Lower leg skin (tissue), 4 donors: ENCODE results near the gene CADM4. TPM values are rescaled to one million over a fixed set of nuclear protein-coding genes. Genes with fewer than 3 reads are reported as not detected.
"Not testable (repeated sequence)": the region's sequence is repeated elsewhere in the genome, so short reads cannot be mapped to it uniquely, and the experiment has no call there.

Experiments used
- DNase-seq, 2 donors: peaks; one replicate each; pipeline ENCODE4 v3.0.0-alpha.2; 2019; ENCODE audit warnings: low spot score in 2 of 2
- H3K4me3 ChIP-seq: fragments of 200-600 bp; sonication (generic); 2 replicates; pipeline ENCODE4 v1.5.1; 2017; ENCODE audit warnings: mild to moderate bottlenecking, low read depth; ENCODE audit not compliant: poor library complexity, severe bottlenecking
- POLR2A ChIP-seq, 2 donors: fragments of 450-650 bp; IDR thresholded peaks; one replicate each; pipeline ENCODE4 v1.6.1; 2016 to 2017; ENCODE audit warnings: antibody characterized with exemption in 2 of 2, mild to moderate bottlenecking in 1 of 2, moderate library complexity in 1 of 2
- WGBS, 2 donors: methylation state at CpG; one replicate each; pipeline ENCODE4 v1.1.5; 2018; 5-methylcytosine and 5-hydroxymethylcytosine counted together
- intact Hi-C: fragments of 100-400 bp; cut with DNase I; formaldehyde crosslinking; loops from one replicate; pipeline ENCODE4 v1.15.0; 2023; ENCODE audit warnings: low total_unique reads
- total RNA-seq, 4 donors: library from RNA; depleted of rRNA; stranded (reverse); fragments of >200 nt; gene quantifications; one replicate each; pipeline ENCODE4 v1.1.0, GENCODE V29; 2016
- TF ChIP-seq, protein P1 (sequence below), 3 donors: fragments of 450-650 bp; IDR thresholded peaks; one replicate each; pipeline ENCODE4 v1.5.1; 2016; ENCODE audit warnings: antibody characterized with exemption in 3 of 3, mild to moderate bottlenecking in 3 of 3, moderate library complexity in 2 of 3

CADM4 gene
- total RNA-seq, 4 donors from 2014 or later, result 22.3 to 56.0 (median 29.6) TPM

DNA sequence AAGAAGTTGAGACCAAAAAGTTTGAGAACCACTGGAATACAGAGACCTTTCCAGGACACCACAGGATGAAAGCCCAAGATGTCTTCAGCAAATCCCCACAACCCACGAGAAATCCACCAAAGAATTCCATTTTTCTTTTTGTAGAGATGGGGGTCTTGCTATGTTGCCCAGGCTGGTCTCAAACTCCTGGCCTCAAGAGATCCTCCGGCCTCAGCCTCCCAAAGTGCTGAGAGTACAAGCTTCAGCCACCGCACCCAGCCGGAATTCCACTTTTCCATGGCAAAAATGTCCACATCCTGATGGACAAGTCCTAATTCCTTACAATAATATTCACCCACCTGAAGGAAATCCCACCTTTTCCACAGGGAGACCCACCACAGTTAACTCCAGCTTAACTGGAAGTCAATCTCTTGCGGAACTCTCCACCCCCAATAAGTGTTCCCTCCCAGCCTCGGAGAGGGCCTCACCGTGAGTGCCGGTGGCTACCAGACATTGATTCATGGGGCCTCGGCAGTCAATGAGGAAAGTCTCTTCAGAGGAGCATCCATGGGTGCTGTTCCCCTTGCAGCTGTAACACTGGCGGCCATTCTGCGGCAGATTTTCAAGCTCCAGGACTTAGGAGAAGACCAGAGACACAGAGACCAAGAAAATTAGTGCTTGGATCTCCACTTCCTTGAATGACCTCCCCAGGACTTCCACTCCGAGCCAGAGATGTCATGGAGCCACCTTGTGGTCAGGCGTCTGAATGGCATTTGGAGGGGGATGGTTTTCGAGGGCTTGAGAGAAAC lies 12.3 kb upstream of the CADM4 start:
- WGBS, 2 donors, result 71 to 73% methylated on average over 14 of the region's 14 CpGs
- intact Hi-C loops, result no loop called here
- peak in 1 of 2 donors; percentile 57 for DNase-seq
- TF ChIP-seq, protein P1, sequence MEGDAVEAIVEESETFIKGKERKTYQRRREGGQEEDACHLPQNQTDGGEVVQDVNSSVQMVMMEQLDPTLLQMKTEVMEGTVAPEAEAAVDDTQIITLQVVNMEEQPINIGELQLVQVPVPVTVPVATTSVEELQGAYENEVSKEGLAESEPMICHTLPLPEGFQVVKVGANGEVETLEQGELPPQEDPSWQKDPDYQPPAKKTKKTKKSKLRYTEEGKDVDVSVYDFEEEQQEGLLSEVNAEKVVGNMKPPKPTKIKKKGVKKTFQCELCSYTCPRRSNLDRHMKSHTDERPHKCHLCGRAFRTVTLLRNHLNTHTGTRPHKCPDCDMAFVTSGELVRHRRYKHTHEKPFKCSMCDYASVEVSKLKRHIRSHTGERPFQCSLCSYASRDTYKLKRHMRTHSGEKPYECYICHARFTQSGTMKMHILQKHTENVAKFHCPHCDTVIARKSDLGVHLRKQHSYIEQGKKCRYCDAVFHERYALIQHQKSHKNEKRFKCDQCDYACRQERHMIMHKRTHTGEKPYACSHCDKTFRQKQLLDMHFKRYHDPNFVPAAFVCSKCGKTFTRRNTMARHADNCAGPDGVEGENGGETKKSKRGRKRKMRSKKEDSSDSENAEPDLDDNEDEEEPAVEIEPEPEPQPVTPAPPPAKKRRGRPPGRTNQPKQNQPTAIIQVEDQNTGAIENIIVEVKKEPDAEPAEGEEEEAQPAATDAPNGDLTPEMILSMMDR (IDR thresholded peaks at IDR 0.05), result no peak
- TF ChIP-seq POLR2A (IDR thresholded peaks at IDR 0.05), result no peak
- H3K4me3 ChIP-seq, result no peak overlapping the region

DNA sequence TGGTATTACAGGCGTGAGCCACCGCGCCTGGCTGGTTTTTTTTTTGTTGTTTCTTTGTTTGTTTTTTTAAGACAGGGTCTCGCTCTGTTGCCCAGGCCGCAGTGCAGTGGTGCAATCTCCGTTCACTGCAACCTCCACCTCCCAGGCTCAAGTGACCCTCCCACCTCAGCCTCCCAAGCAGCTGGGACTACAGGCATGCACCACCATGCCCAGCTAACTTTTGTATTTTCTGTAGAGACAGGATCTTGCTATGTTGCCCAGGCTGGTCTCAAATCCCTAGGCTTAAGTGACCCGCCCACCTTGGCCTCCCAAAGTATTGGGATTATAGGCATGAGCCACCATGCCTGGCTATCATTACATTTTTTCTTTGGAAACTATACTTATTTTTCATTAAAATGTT lies 10.6 kb upstream of the CADM4 start:
- H3K4me3 ChIP-seq, intact Hi-C loops, DNase-seq: not testable (repeated sequence)
- WGBS, 2 donors, result 92 to 96% methylated on average over 7 of the region's 7 CpGs

DNA sequence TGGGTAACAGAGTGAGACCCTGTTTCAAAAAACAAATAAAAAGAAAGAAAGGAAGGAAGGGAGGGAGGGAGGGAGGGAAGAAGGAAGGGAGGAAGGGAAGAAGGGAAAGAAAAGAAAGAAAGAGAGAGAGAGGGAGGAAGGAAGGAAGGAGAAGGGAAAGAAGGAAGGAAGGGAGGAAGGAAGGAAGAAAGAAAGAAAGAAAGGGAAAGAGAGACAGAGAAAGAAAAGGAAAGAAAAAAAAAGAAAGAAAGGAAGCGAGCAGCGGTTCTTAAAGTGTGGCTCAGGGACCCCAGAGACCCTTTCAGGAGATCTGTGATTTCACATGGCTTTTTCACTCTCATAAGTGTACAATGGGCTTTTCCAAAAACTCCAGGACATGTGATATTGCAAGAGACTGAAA lies 9.9 kb upstream of the CADM4 start:
- no peak for TF ChIP-seq POLR2A (IDR thresholded peaks at IDR 0.05)
- TF ChIP-seq, protein P1 (IDR thresholded peaks at IDR 0.05), result no peak
- DNase-seq, result no peak
- no peak overlapping the region for H3K4me3 ChIP-seq
- intact Hi-C loops, result no loop called here
- 75 to 79% methylated on average over 2 of the region's 2 CpGs for WGBS, 2 donors

DNA sequence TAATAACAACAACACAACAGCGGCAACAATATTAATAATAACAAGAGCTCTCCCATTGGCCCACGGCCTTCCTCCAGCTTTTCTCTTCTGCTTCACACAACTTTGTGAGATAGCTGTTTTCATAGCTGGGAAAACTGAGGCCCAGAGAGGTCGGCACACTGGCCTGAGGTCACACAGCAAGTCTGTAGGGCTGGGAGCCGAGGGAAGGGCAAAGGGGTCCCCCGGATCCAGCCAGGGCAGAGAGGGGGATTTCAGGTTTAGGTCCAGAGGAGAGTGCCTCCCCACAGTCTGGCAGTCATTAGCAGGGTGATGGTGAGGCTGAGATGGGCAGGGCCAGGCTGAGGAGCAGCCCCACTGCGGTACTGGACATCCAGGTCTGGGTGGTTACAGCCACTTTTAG lies 9.0 kb upstream of the CADM4 start:
- no peak for TF ChIP-seq POLR2A (IDR thresholded peaks at IDR 0.05)
- TF ChIP-seq, protein P1 (IDR thresholded peaks at IDR 0.05), result no peak
- DNase-seq, result no peak
- H3K4me3 ChIP-seq, result no peak overlapping the region
- WGBS, 2 donors, result 95 to 97% methylated on average over 6 of the region's 6 CpGs
- intact Hi-C loops, result no loop called here

DNA sequence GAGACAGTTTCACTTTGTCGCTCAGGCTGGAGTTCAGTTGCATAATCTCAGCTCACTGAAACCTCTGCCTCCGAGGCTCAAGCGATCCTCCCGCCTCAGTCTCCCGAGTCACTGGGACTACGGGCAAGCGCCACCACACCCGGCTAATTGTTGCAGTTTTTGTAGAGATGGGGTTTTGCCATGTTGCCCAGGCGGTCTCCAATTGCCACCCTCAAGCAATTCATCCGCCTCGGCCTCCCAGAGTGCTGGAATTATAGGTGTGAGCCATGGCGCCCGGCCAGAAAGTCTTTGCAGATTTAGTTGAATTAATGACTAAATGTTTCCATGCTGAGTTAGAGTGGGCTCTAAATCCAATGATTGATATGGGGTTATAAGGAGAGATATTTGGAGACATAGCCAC lies 4.5 kb upstream of the CADM4 start:
- DNase-seq, result no peak
- intact Hi-C loops, result no loop called here
- TF ChIP-seq, protein P1 (IDR thresholded peaks at IDR 0.05), result no peak
- no peak for TF ChIP-seq POLR2A (IDR thresholded peaks at IDR 0.05)
- WGBS, 2 donors, result 68% methylated on average over 13 of the region's 13 CpGs
- H3K4me3 ChIP-seq, result no peak overlapping the region

DNA sequence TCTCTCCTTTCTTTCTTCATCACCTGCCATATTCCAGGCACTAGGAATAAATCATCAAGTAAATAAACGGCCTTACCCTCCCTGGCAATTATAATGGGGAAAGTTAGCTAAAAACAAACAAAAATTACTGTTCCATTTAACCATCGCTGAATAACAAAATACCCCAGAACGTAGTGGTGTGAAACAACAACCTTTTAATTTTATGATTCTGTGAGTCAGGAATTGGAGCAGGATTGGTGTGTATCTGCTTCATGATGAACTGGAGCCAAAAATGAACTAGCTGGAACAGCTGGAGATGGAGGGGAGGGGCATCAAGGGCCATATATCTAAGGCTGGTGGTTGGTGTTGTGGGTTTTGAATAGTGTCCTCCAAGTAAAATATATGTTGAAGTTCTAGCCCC lies 3.7 kb upstream of the CADM4 start:
- TF ChIP-seq, protein P1 (IDR thresholded peaks at IDR 0.05), result no peak
- TF ChIP-seq POLR2A (IDR thresholded peaks at IDR 0.05), result no peak
- no peak overlapping the region for H3K4me3 ChIP-seq
- 29 to 41% methylated on average over 3 of the region's 3 CpGs for WGBS, 2 donors
- intact Hi-C loops, result no loop called here
- no peak for DNase-seq
